Inflammatory macrophage treated with lipopolysaccharide for 4 hours (primary cell): Measurements from ENCODE around the gene KIF1B.
A peak's percentile ranks its signal among the peaks of the same experiment; 100 is the strongest.

Source experiments
- DNase-seq: peaks from one replicate; pipeline ENCODE4 v3.0.0-alpha.2; 2020

The KIF1B gene

DNA sequence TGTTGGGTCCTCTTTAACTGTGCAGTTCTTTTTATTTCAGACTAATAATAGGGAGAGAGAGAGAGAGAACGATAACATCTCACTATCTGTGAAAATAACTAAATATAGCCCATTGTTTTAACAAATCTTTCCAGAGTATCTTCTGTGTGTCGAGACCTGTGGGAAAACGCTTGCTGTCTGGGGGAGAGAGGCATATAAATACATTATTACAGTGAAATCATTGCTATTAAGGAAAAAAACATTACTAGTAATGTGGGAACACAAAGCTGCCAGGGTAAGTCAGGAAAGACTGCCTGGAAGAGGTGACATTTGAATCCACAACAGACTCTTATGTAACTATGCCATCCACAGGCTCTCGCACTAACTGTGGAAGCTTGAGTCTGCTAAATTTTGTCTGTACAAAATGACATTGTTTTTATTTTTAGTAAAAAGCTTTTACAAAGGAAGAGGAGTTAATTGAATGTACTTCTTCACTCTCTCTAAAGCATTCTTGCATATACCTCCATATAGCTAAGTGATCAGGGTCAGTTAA lies 128.7 kb downstream of the KIF1B start:
- DNase-seq = no peak

DNA sequence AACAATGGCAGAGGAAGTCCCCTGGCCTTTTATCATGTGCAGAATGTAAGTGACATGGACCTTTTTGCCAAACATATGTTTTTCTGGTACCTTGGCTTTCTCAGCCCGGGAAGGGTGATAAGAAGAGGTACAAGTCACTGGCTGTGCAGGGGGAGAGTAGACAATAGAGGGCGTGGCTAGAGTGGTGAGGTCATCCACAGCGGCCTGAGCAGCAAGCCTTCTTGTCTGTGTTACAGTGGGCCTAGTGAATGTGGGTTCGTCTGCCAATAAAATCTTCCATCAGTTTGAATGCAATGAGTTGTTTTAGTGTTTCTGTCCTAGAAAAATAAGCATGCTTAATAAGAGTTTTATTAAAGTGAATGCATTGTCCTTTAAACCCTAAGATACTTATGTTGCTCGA lies 129.4 kb downstream of the KIF1B start:
- DNase-seq = no peak

DNA sequence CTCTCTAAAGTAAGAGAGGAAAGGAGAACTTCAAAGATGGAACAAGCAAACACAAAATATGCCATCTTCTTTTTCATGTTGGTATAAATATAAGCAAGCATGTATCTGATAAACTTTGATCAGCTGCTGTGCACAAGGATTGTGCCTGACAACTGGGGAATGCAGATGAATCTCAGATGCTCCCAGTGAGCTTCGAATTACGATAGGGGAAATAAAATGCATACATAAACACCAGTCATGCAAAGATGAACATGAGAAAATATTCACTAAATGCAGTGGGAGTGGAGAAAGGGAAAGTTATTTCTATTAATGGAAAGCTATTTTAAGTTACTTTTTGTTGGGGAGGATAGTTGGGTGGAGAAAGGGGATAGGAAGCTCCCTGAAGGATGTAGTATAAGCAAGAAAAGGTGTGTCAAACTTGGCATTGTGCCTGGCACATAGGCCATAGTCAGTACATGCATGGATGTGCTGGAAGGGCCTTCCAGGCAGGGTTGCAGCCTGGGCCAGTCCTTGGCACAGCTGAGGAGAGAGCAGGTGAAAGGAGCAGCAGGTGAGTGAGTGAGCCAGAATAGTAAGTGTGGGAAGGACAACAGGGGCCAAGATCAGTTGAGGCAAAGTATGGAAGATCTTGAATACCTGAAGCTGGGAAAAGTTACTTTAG lies 130.7 kb downstream of the KIF1B start:
- DNase-seq = no peak

DNA sequence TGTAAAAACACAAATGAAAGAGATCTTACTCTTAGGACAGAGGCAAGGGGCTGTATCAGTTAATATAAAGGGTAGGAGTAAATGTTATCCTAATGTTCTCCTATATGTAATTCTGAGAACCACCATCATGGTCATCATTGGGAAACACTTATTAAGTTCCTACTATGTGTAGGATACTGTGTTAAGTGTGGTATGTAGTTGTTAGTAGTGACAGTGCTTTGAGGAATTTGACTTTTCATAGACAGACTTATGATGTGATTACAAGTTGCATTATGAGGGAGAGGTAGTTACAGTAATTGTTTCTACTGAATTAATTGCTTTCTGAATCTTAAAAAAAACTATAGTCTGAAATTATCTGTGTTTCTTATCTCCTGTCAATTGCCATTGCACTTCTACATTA lies 136.7 kb downstream of the KIF1B start:
- DNase-seq = no peak

DNA sequence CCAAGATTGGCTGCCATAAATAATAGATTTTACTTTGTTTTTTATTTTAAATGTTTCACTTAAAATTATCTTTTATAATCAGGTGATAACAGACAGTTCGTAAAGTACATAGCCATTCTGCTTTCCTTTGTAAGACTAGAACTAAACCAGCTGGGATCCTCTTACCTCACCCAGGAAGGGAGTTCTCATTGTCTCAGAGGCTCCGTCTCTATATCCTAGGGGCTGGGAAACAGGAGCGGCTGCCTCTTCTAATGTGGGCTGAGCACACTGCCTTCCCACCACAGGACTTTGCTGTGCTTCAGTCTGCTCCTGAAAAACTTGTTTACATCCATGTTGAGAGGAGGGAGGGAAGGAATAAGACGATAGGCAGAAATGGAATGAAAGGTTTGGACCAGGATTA lies 142.9 kb downstream of the KIF1B start:
- no peak for DNase-seq

DNA sequence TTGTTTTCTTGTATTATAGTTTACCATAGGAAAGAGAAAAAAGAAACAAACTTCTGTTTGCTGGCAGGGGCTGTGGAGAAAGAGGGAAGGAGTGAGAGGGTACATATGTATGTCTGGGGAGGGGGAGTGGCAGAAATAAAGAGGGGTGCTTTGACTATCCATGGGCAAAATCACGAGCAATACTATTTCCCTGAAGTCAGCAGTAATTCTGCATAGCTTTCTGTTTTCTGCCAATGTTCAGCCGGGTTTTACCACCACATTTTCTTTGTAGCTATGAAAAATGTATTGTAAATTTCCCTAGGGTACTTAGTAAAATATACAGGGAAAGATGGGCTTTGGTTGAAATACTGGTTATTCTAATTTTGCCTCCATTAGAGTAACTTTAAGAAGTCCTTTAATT lies 143.3 kb downstream of the KIF1B start:
- no peak for DNase-seq

DNA sequence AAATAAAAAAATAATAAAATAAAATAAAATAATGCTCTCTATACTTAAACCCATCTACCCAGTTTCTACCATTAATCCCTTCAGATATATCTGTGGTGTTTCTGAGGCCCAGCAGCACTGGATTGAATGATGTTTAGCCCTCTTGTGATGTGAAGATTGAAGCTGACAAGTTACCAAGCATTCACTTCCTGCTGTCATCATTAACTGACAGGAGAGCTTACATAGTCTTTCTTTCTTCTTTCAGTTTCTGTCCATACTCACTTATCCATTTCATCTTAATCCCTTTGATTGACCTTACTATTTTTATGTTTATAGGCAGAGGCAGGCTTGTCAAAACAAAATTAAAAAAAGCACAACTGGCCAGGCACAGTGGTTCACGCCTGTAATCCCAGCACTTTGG lies 149.7 kb downstream of the KIF1B start:
- DNase-seq = no peak

DNA sequence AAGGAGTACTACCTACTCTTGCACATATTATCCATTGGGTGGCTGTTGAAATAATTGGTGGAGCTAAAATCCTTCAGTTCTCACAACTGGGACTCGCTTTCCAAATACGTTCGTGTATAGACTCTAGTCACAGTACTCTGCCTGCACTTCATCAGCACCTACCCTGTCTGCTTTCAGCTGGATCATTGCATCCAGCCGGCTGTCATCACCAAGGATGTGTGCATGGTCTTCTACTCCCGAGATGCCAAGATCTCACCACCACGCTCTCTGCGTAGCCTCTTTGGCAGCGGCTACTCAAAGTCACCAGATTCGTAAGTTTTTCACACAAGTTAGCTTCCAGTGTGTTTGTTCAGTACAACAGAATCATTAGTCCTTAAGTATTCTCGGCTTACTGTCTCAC lies 151.1 kb downstream of the KIF1B start:
- DNase-seq = no peak

DNA sequence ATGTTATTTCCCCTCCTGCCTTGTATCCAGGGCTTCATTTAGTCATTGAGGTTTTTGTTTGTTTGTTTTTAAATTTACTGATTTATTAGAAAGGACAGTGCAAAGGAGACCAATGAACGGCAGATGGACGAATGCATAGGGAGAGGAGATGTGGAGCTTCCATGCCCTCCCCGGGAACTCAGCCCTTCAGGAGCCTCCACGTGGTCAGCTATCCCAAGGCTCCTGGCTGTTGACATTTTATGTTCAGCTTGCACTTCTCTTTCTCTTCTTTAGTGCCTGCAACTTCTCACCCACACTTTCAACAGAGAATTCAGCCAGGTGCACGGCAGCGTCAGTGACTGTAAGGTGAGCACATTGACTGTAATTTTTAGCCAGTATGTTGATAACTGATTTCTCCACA lies 157.8 kb downstream of the KIF1B start:
- no peak for DNase-seq

DNA sequence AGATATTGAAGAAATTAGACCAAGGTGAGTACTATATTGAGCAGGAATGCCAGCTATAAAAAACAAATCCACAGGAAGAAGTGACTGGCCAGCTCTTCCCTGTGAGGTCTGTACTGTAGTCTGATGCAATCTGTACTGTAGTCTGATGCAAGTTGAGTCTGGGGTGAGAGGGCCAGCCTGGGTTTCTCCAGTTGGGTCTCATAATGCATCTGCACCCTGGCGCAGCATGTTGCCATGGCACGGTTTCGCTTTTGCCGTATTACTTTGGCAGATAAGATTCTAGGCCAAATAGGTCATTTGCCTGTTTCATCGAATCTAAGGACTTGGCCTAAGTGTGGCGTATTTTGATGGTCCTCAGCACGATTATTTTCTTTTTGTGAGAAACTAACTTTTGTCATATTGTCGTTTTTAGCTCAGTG lies 164.1 kb downstream of the KIF1B start:
- DNase-seq = no peak

DNA sequence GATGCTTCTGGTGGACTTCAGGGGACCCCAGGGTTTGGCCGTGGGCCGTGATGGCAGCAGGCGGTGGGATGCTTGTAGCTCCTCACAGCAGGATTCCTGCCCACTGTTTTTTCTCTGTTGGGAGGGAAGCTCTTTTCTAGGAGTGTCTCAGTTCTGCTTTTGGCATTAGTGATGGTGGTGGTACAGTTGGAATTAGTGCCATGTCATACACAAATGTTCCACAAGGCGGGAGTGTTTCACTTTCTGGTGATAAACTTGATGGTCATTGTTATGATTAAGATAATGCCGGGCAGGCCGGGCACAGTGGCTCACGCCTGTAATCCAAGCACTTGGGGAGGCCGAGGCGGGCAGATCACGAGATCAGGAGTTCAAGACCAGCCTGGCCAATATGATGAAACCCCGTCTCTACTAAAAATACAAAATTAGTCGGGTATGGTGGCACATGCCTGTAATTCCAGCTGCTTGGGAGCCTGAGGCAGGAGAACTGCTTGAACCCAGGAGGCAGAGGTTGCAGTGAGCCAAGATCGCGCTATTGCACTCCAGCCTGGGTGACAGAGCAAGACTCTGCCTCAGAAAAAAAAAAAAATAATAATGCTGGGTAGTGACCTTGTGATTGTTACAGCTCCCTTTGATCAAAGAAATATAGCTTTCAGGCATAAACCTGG lies 167.1 kb downstream of the KIF1B start:
- peak; percentile 85 for DNase-seq

DNA sequence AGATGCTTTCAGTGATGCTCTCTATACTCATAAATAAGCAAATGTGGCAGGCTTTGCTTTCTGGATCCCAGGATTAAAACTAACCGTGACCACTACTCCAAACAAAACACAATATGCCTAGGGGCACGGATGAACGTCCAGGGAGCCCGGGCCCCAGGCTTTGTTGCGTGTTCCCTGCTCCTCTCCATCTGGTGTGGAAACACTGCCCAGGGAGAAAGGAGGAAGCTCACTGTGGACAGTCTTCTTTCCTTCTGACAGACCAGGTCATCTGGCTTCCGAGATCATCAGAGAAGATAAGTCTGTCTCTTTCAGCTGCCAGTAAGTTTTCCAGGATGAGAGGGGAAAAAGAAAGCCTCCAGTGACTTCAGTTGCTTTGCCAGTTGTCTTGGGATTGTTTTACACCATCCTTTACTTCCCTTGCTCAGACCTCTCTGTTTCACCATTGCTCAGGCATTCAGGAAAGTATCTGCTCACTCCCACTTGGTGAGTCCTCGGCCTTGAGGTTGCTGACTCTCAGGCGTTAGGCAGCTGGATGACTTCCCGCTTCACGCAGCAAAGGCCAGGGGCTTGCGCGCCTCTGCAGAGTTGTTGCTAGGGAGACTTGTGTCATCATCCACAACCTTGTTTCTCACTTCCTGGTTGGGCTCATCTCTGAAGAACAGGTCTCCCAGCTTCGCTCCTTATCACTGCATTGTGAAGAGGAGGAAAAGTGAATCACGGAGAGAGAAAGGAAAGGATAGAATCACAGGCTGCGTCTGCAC lies 167.9 kb downstream of the KIF1B start:
- DNase-seq = peak; percentile 93

DNA sequence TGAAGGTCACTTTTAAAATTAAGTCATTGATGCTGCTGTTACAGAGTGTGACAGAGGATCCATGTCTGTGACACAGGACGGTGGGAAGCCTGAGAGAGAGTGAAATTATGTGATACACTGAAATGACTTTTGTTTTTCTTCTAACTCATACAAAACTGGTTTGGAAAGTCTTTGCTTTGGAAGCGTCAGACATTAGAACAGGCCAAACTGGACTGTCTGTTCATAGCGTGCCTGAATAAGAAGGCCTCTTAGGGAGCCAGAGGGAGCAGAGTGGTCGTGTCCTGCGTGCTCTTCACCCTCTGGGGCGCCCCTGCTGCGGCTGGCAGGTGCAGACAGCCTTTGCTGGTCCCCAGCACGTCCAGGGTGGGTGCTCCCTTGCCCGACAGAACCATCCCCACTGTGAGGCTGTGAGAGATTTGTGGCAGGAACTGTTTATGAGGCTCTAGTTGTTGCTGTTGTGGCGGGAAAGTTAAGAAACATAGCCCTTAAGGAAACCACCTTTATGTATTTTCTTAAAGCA lies 168.8 kb downstream of the KIF1B start:
- DNase-seq = no peak

DNA sequence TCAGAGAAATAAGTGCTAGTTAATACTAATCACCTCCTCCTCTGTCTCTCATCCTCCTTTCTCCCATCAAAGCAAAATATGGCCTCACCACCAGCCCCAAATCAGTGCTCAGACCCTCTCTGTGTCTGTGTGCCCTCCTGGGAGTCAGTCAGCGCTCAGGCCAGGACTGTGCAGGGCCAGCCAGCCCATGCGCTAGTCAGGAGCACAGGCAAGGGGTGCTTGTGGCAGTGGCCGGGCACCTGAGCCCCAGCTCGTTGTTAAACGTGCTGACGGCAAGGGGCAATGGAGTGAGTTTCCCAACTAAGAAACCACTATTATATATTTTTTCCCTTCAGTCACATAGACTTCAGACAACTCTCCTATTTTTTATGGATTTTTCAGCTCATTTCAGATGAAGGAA lies 169.3 kb downstream of the KIF1B start:
- DNase-seq = no peak

DNA sequence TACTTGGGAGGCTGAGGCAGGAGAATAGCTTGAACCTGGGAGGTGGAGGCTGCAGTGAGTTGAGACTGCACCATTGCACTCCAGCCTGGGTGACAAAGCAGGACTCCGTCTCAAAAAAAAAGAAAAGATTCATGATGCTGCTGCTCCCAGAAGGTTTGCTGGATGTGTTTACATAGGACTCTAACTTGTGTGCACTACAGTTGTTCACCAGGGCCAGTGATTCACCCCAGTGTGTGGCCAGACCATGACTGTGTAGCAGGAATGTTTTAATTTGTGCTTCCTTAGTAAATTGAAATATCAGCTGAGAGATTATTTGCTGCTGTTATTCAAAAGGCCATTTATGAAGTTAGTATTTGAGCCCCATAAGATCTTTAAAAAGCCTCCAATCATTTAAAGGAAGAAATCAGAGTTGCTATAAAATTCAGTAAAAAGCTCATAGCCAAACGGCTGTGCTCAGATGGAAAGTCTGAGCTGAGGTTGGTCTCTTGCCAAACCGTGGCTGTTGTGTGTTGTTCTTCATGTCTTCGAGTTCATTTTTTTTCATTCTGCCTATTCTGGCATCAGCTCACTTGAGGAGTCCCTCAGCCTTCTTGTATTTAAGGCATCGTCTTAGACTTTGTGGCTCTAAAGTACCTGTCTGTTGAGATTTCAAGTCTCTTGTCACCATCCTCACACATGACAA lies 170.4 kb downstream of the KIF1B start:
- no peak for DNase-seq

DNA sequence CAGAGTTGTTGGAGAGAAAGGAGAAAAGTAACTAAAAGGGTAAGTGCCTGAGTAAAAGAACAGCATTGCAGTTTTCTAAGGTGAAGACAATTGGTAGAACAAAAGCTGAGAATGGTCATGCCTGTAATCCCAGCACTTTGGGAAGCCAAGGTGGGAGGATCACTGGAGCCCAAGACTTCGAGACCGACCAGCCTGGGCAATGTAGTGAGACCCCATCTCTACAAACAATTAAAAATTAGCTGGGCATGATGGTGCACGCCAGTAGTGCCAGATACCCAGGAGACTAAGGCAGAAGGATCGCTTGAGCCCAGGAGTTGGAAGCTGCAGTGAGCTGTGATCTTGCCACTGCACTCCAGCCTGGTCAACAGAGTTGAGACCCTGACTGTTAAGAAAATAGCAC lies 173.3 kb downstream of the KIF1B start:
- DNase-seq = no peak

DNA sequence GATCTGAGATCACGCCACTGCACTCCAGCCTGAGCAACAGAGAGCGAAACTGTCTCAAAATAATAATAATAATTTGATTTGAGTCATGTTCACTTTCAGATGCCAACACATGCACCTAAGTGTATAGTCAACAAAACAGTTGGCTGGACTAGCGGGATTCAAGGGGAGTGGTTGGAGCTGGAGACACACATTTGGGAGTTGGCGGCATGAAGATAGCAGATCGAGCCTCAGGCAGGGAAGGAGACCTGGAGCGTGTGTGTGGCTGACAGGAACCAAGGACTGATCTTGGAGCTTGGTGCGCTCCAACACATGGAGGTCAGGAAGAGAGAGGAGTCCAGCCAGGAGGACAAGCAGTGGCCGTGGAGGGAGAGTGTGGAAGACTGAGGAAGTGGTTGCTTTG lies 173.8 kb downstream of the KIF1B start:
- no peak for DNase-seq

DNA sequence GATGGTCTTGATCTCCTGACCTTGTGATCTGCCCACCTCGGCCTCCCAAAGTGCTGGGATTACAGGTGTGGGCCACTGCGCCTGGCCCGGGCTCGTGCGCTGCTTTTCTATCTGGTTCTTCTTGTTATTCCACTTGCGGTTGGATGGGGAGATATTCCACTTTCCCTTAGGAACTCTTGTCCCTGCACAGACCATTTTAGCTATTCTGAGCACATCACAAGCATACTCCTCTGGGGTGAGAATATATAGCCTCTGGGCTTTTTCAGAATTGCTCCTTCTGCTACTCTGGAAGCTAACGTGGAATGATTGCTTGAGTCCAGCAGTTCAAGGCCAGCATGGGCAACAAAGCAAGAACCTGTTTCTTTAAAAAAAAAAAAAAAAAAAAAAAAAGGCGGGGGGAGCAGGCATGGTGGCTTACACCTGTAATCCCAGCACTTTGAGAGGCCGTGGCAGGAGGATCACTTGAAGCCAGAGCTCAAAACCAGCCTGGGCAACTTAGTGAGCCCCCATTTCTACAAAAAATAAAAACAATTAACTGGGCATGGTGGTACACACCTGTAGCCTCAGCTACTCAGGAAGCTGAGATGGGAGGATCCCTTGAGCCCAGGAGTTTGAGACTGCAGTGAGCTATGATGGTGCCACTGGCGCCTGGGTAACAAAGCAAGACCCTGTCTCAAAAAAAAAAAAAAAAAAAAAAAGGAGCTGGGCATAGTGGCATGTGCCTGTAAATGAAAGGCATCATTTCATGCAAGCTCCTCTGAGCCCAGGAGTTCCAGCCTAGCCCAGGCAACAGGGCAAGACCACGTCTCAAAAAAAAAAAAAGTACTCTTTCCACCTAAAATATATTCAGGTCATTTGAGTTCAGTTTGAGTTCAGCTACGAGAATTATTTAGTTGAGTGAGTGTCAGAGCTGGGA lies 176.6 kb downstream of the KIF1B start:
- DNase-seq = no peak

DNA sequence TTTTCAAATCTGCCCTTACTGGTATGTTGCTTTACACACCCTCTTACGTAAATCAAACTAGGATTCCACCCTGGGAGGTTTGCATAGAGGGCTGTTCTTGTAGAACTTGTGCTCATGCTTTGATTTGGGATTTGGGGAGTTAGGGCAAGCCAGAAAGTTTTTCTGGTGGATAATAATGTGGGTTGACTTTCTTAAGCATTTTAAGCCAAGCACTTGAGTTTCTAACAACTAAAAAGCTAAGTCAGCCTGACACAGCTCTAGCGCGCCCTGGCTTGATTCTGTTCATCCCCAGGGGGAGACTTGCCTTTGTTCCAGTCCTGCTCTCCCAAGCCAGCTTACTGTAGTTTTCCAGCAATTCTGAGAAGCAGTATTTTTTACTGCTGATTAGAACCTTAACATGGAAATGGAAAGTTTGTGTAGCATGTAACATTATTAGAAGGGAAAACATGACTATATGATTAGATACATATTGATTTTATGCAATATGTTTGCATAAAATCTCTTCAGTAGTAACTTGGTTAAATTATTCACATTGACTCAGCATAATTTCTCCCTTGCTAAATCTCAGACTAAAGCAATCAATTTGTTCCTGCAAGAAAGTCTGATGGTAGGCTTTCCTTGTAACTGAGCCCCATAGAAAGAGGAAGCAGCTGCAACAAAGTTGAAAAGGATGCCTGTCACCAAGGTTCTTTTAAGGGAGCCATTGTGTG lies 177.5 kb downstream of the KIF1B start:
- peak; percentile 86 for DNase-seq

DNA sequence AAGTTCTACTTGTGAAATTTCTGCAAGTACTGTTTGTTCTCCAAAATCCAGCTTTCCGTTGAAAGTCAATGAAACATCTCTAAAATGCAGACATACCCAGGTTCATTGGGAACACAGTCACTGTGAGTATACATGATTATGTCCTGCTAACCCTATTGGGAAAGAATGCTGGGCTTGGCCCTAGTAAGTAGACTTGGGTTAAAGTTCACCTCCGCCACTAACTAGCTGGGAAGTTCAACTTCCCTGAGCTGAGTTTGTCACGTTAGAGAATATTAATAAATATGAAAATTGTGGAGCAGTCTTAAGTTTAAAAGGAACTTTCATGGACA lies 178.0 kb downstream of the KIF1B start:
- no peak for DNase-seq

DNA sequence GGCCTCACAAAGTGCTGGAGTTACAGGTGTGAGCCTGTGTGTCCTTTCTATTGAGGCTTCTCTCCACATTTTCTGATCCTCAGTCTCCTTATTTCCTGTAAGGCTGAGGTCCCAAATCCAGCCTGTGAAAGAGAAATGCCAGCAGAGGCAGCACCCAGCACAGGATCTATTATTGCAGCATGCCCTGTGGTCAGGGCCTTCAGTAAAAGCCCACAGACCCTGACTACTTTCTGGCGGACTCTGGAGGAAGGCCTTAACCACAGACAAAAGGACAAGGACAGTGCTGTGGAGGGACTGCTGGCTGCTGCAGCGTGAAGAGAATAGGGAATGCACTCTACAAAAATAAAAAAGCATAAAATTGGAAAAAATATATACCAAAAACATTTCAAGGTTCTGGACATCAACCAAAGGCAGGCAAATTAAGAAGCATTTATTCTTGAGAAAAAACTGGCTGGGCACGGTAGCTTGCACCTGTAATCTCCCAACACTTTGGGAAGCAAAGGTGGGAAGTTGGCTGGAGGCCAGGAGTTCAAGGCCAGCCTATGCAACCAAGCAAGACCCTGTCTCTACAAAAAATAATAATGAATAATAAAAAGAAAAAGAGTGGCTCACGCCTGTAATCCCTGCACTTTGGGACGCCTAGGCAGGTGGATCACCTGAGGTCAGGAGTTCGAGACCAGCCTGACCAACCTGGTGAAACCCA lies 179.1 kb downstream of the KIF1B start:
- DNase-seq = peak; percentile 3
